ENCODE measurements around the gene DDX51. TPM values are rescaled to one million over a fixed set of nuclear protein-coding genes. Genes with fewer than 3 reads are reported as not detected.

Gene DDX51
- total RNA-seq, 1 experiment from 2014 or later, result 38.1 TPM

- ChIA-PET POLR2A (no interaction called here), RAD21 (ENCODE audit: low non-redundant PET in 1 of 2, low total read pairs in 2 of 2, uncharacterized antibody in 2 of 2, unreplicated experiment in 2 of 2) (interaction anchor here in 1 of 2 experiments (1.4 kb wide), 1 partner anchor 67 kb away, joined by 6 read pairs; no protein-coding TSS in a partner anchor), CTCF (no interaction called here)
- Histone ChIP-seq H3K4me2 (ENCODE audit: low read length) (no peak overlapping the region), H4K20me1 (ENCODE audit: insufficient read depth) (no peaks in the 10 kb centered on the region), H3K4me3 (replicated peaks in 1 of 2; ENCODE audit: low read depth in 1 of 2, low read length in 2 of 2) (no peak overlapping the region), H3K9me2 (ENCODE audit: insufficient read depth) (no peaks in the 10 kb centered on the region), H3K36me3 (ENCODE audit: control insufficient read depth in 1 of 2, insufficient read depth in 2 of 2, low read length in 2 of 2) (peaks cover 0 to 23% of the 10 kb centered on the region in 2 experiments; a peak in 2 of 4 replicates), H3K27ac (ENCODE audit: low read depth, low read length) (no peak overlapping the region), H3K79me2 (ENCODE audit: insufficient read depth, low read length) (peaks cover under 1% of the 10 kb centered on the region; the same call in 1 of the 2 replicates), H3K4me1 (ENCODE audit: control insufficient read depth in 1 of 2, insufficient read depth in 2 of 2, low read length in 2 of 2) (no peaks in the 10 kb centered on the region), H3K9ac (ENCODE audit: low read length) (no peak overlapping the region), H2AFZ (ENCODE audit: low read depth, low read length, poor library complexity, severe bottlenecking) (no peak overlapping the region), H3K27me3 (ENCODE audit: insufficient read depth, low read length) (no peaks in the 10 kb centered on the region), H3K9me3 (ENCODE audit: control insufficient read depth in 1 of 2, insufficient read depth in 1 of 2, low read depth in 1 of 2, low read length in 2 of 2) (peaks cover 0 to 14% of the 10 kb centered on the region in 2 experiments; a peak in 1 of 4 replicates)
- intact Hi-C loops (cut with micrococcal nuclease), result loop anchor here (5.0 kb wide), 2 partner anchors 369 to 464 kb away; partner anchors contain the start of gene P2RX2
- BruUV-seq (replicated peaks), result no TSS peak
- DNase-seq (ENCODE audit: low read depth, low spot score), result no peak
- TF ChIP-seq POLR2AphosphoS5 (IDR thresholded peaks at IDR 0.05; ENCODE audit: low read depth, low read length), result no peak
- no peak for TF ChIP-seq YY1 (IDR thresholded peaks at IDR 0.05; ENCODE audit: extremely low read depth, insufficient replicate concordance, low read depth, low read length)
- no peak for TF ChIP-seq RAD21 (IDR thresholded peaks at IDR 0.05; ENCODE audit: low read depth)
- TF ChIP-seq ZFX (IDR thresholded peaks at IDR 0.05), result no peak
- no peak for TF ChIP-seq EGR1 (IDR thresholded peaks at IDR 0.05; ENCODE audit: low read depth)
- no peak for TF ChIP-seq REST (IDR thresholded peaks at IDR 0.05; ENCODE audit: low read depth)
- TF ChIP-seq JUND (IDR thresholded peaks at IDR 0.05), result no peak
- no peak for TF ChIP-seq ZNF274 (IDR thresholded peaks at IDR 0.05; ENCODE audit: low read depth, low read length)
- no peak for TF ChIP-seq POLR2A (IDR thresholded peaks at IDR 0.05; ENCODE audit: borderline replicate concordance, extremely low read depth, insufficient read depth, insufficient read length)
- no peak for TF ChIP-seq ELF1 (IDR thresholded peaks at IDR 0.05; ENCODE audit: borderline replicate concordance, low read depth)
- TF ChIP-seq ZBTB33 (IDR thresholded peaks at IDR 0.05; ENCODE audit: extremely low read depth, insufficient replicate concordance, low read length), result no peak
- no peak for TF ChIP-seq CEBPB (IDR thresholded peaks at IDR 0.05; ENCODE audit: low read depth)
- TF ChIP-seq FOSL1 (IDR thresholded peaks at IDR 0.05; ENCODE audit: low read depth), result no peak
- TF ChIP-seq MAX (IDR thresholded peaks at IDR 0.05), result no peak
- peak; percentile 22 for ATAC-seq
These were observed 8.8 kb upstream of the DDX51 start for GRCh38 chr12:132152953-132153352.

Data from HCT116 (cell line).